Chondrocyte (in vitro differentiated cells): ENCODE results near the gene AUTS2. TPM values are rescaled to one million over a fixed set of nuclear protein-coding genes. Genes with fewer than 3 reads are reported as not detected.

Source experiments
- DNase-seq: peaks from one replicate; pipeline ENCODE4 v3.0.0; 2021; ENCODE audit warnings: mixed read lengths, low spot score
- H3K27ac Mint-ChIP-seq: one replicate; pipeline ENCODE4 v1.8.0; 2021; ENCODE audit warnings: mild to moderate bottlenecking, moderate library complexity, mixed read lengths; ENCODE audit not compliant: unreplicated experiment
- H3K27me3 Mint-ChIP-seq: 2 replicates; pipeline ENCODE4 v1.8.0; 2021; ENCODE audit warnings: low read depth, mixed read lengths
- H3K36me3 Mint-ChIP-seq: 2 replicates; pipeline ENCODE4 v1.8.0; 2021; ENCODE audit warnings: low read depth, mixed read lengths
- H3K4me1 Mint-ChIP-seq: 2 replicates; pipeline ENCODE4 v1.8.0; 2021; ENCODE audit warnings: low read depth, mild to moderate bottlenecking, mixed read lengths
- H3K4me3 Mint-ChIP-seq: one replicate; pipeline ENCODE4 v1.8.0; 2021; ENCODE audit warnings: mild to moderate bottlenecking, moderate library complexity, mixed read lengths; ENCODE audit not compliant: unreplicated experiment
- H3K9me3 Mint-ChIP-seq: 2 replicates; pipeline ENCODE4 v1.8.0; 2021; ENCODE audit warnings: low read depth, mixed read lengths
- CTCF ChIP-seq: fragments of 200-600 bp; sonication (generic); IDR thresholded peaks from 2 replicates; pipeline ENCODE4 v1.5.0; 2021; ENCODE audit warnings: antibody characterized with exemption, mild to moderate bottlenecking, moderate library complexity
- total RNA-seq: library from RNA; stranded (reverse); gene quantifications from 3 replicates; pipeline ENCODE4 v1.2.1, GENCODE V29; 2021

The AUTS2 gene
- total RNA-seq, 1 donor from 2014 or later, result 31.5 TPM

GRCh38 chr7:70710651-70711050 lies 1112.4 kb downstream of the AUTS2 start:
- Mint-ChIP-seq H3K4me1 (peaks cover 30% of the 10 kb centered on the region), H3K9me3 (peaks cover 9% of the 10 kb centered on the region), H3K27ac (peak overlapping the region; percentile 78), H3K27me3 (no peaks in the 10 kb centered on the region), H3K4me3 (no peak overlapping the region), H3K36me3 (peaks cover 5% of the 10 kb centered on the region)
- TF ChIP-seq CTCF, result no peak
- DNase-seq, result no peak

- H3K4me3 Mint-ChIP-seq, result no peak overlapping the region
- DNase-seq, result no peak
- peaks cover 28% of the 10 kb centered on the region for H3K4me1 Mint-ChIP-seq
- TF ChIP-seq CTCF, result no peak
- H3K9me3 Mint-ChIP-seq, result peaks cover 9% of the 10 kb centered on the region
- peaks cover 5% of the 10 kb centered on the region for H3K36me3 Mint-ChIP-seq
- H3K27ac Mint-ChIP-seq, result no peak overlapping the region
- no peaks in the 10 kb centered on the region for H3K27me3 Mint-ChIP-seq
These were observed 1113.2 kb downstream of the AUTS2 start for GRCh38 chr7:70711452-70711851.

DNA sequence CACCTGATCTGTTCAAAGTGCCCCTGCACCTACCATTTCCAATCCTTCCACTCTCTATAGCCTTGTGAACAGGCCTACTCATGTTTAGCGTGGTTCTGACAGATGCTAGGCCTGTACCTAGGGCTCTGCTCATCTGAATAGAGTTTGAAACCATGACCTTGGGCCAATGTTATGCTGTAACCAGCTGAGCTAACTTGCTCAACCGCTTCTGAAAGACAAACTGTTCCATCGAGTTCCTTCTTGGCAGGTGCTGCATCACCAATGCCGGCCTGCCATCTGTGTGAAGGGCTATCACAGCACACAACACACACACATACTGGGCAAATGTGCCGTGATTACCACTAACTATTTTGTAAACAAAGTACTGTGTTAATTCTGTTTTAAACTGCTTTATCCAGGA lies 1114.7 kb downstream of the AUTS2 start:
- H3K27me3 Mint-ChIP-seq, result no peaks in the 10 kb centered on the region
- H3K4me1 Mint-ChIP-seq, result peaks cover 31% of the 10 kb centered on the region
- H3K36me3 Mint-ChIP-seq, result peaks cover 5% of the 10 kb centered on the region
- H3K9me3 Mint-ChIP-seq, result peaks cover 9% of the 10 kb centered on the region
- H3K4me3 Mint-ChIP-seq, result no peak overlapping the region
- H3K27ac Mint-ChIP-seq, result no peak overlapping the region
- no peak for TF ChIP-seq CTCF
- no peak for DNase-seq

- no peak for TF ChIP-seq CTCF
- H3K36me3 Mint-ChIP-seq, result peaks cover 5% of the 10 kb centered on the region
- no peak overlapping the region for H3K4me3 Mint-ChIP-seq
- H3K27ac Mint-ChIP-seq, result no peak overlapping the region
- peaks cover 9% of the 10 kb centered on the region for H3K9me3 Mint-ChIP-seq
- no peak for DNase-seq
- H3K4me1 Mint-ChIP-seq, result peaks cover 29% of the 10 kb centered on the region
- H3K27me3 Mint-ChIP-seq, result no peaks in the 10 kb centered on the region
These were observed 1116.3 kb downstream of the AUTS2 start for GRCh38 chr7:70714506-70715038.

DNA sequence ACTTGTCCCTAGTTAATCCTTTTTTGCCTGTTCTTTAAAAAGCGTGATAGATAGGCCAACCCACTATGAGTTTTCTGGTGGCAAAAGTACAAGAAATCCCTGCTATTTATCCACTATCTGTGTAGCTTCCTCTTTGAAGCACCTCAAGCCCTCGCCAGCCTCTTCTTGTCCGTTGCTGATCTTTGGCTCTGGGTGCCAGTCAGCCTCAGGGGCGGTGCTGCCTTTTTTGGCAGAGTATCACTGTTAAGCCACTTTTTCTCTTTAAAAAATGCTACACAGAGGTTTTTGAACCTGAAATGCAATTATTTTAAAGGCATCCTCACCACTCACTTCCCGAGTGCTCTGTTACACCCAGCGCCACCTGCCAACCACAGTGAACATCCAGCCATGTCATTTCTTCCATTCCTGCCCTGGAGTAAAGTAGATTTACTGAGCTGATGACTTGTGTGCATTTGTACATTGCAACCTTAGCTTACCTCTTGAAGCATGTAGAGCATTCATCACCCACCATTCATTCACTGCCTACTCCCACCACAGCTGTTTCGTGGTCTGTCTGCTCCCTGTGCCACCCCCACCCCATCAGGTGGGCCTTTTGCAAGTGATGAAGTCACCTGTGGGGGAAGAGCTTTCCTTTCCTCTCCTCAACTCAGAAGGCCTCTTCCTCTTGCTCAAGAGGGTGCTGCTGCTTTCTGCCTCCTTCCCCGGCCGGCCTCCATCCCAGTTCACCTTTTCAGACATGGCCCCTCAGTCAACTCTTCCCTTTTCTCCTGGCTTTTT lies 1119.5 kb downstream of the AUTS2 start:
- DNase-seq, result no peak
- Mint-ChIP-seq H3K9me3 (peaks cover 9% of the 10 kb centered on the region), H3K27ac (no peak overlapping the region), H3K27me3 (no peaks in the 10 kb centered on the region), H3K4me3 (no peak overlapping the region), H3K36me3 (peaks cover 5% of the 10 kb centered on the region), H3K4me1 (peaks cover 16% of the 10 kb centered on the region)
- TF ChIP-seq CTCF, result no peak
